Measurements from ENCODE around the gene TACR2. TPM values are rescaled to one million over a fixed set of nuclear protein-coding genes. Genes with fewer than 3 reads are reported as not detected.
A peak's percentile ranks its signal among the peaks of the same experiment; 100 is the strongest.

Gene TACR2
- total RNA-seq, 2 experiments from 2014 or later, result not detected

DNA sequence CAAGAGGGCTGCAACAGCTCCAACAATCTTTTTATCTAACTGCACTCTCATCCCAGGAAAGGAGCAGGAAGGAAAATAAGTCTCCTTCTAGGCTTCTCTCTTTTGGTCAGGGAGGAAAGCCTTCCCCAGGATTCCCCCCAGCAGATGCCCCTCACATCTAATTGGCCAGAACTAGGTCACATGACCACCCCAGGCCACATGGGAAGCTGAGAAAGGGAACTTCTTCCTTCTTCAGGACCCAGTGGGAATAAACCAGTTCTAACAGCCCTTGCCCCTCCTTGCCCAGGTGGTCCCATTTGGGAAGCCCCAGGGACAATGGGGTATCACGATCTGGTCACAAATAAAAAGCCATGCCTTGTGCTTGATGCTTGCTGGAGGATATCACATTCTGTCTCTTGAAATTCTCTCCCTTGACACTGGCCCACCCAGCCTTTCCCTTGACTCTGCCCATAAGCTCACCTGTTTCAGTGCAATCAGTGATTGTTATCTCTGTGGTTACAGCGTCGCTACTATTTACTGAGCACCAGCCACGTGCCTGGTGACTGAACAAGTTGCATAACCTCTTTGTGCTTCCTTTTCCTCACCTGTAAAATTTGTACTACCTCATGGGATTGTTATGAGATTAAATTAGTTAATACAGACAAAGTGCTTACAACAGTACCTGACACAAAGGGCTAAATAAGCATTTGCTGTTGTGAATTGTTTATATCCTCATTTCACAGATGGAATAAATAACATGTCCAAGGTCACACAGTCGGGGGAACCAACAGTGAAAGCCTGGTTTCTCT, 9.0 kb upstream of the TACR2 start:
- CTCF ChIA-PET, result interaction anchor here (0.8 to 2.4 kb wide), 3 partner anchors 17 to 112 kb away, joined by 3 to 8 read pairs (median 4); no protein-coding TSS in a partner anchor
- H3K27ac Mint-ChIP-seq, result no peak overlapping the region
- no peaks in the 10 kb centered on the region for H3K9me3 Mint-ChIP-seq
- H3K4me3 Mint-ChIP-seq, result no peak overlapping the region
- no peaks in the 10 kb centered on the region for H3K36me3 Mint-ChIP-seq (ENCODE audit: low read depth)
- no peaks in the 10 kb centered on the region for H3K27me3 Mint-ChIP-seq (ENCODE audit: low read depth)
- DNase-seq, result peak; percentile 24
- intact Hi-C loops (cut with micrococcal nuclease), result no loop called here
- H3K4me1 Mint-ChIP-seq (ENCODE audit: low read depth), result peaks cover 43% of the 10 kb centered on the region

DNA sequence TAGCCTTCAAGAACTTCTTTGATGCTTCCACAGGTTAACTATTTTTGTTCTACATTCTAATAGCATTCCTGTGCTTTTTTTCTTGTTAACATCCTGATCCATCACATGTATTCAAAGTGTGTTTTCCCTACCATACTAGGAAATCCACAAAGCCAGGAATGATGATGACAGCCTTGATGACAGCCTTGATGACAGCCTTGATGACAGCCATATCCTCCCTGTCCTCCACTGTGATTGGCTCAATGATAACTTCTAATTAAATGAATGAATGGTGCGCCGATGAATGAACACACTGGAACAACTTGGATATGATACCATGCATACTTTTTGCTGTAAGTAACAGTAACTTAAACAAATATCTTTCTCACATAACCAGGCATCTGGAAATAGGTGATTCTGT, 8.3 kb upstream of the TACR2 start:
- intact Hi-C loops (cut with micrococcal nuclease), result no loop called here
- CTCF ChIA-PET, result interaction anchor here (1.1 to 2.4 kb wide), 2 partner anchors 17 to 82 kb away, joined by 4 to 8 read pairs; no protein-coding TSS in a partner anchor
- H3K27ac Mint-ChIP-seq, result no peak overlapping the region
- H3K4me3 Mint-ChIP-seq, result no peak overlapping the region
- H3K36me3 Mint-ChIP-seq (ENCODE audit: low read depth), result no peaks in the 10 kb centered on the region
- peaks cover 43% of the 10 kb centered on the region for H3K4me1 Mint-ChIP-seq (ENCODE audit: low read depth)
- DNase-seq, result no peak
- no peaks in the 10 kb centered on the region for H3K9me3 Mint-ChIP-seq
- no peaks in the 10 kb centered on the region for H3K27me3 Mint-ChIP-seq (ENCODE audit: low read depth)

DNA sequence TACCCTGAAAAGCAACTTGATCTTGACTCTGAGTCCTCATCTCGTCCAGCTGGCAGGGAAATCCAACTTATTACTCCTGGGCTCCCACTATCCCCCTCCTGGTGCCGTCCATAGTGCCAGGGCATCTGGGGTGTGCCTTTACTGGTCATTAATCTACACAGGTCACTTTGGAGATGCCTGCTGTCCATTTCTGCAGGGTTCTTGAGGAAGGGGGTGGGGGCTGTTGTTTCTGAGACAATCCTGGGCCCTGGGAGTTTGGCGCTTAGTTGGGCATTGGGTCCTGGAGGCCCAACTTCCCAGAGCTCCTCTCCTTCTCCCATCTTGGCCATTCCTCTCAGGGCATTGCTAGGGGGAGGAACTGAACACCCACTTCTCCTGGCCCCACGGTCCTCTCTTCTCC, 6.0 kb upstream of the TACR2 start:
- Mint-ChIP-seq H3K27ac (no peak overlapping the region), H3K27me3 (ENCODE audit: low read depth) (no peaks in the 10 kb centered on the region)
- intact Hi-C loops (cut with micrococcal nuclease), result no loop called here

DNA sequence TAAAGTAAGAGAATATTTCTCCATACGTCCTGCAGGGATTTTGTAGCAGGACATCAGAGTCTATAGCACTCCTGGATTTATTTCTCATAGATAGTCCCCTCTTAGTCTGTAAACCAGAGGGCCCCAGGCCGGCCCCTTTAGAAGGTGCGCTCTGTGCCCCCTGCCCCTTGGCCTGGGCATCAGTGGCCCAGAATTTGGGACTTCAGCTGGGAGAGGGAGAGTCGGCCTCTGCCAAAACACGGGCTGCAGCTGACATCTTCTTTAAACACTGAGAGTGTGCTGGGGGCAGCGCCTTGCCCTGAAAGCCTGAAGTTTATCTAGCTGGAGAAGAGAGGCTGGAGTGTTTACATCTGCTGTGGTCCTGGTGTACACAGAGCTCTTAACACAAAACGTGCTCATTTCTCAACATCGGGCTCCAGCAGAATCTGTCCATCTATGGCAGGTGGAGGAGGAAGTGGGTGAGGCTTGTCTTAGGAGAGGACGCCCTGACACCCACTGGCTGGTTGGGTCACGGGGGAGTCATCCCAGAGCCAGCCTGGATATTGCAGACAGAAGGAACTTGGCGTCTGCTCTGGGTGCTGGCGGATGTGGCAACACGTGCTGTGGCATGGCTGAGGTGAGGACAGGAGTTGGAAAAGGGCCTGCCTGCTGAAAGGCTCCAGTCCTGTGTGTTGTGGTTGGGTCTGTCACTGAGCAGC, 5.0 kb upstream of the TACR2 start:
- intact Hi-C loops (cut with micrococcal nuclease), result no loop called here
- Mint-ChIP-seq H3K4me1 (ENCODE audit: low read depth) (peaks cover 36% of the 10 kb centered on the region), H3K4me3 (no peak overlapping the region), H3K9me3 (no peaks in the 10 kb centered on the region), H3K27me3 (ENCODE audit: low read depth) (no peaks in the 10 kb centered on the region), H3K27ac (no peak overlapping the region), H3K36me3 (ENCODE audit: low read depth) (no peaks in the 10 kb centered on the region)
- CTCF ChIA-PET, result interaction anchor here (1.6 kb wide), 1 partner anchor 93 kb away, joined by 4 read pairs; no protein-coding TSS in a partner anchor
- DNase-seq, result no peak

More for the DNA sequence above, 6.0 kb upstream of the TACR2 start:
- H3K9me3 Mint-ChIP-seq, result no peaks in the 10 kb centered on the region
- no peak for DNase-seq
- H3K36me3 Mint-ChIP-seq (ENCODE audit: low read depth), result no peaks in the 10 kb centered on the region
- no peak overlapping the region for H3K4me3 Mint-ChIP-seq
- H3K4me1 Mint-ChIP-seq (ENCODE audit: low read depth), result peaks cover 40% of the 10 kb centered on the region
- CTCF ChIA-PET, result interaction anchor here (1.1 kb wide), 1 partner anchor 22 kb away, joined by 3 read pairs; no protein-coding TSS in a partner anchor

DNA sequence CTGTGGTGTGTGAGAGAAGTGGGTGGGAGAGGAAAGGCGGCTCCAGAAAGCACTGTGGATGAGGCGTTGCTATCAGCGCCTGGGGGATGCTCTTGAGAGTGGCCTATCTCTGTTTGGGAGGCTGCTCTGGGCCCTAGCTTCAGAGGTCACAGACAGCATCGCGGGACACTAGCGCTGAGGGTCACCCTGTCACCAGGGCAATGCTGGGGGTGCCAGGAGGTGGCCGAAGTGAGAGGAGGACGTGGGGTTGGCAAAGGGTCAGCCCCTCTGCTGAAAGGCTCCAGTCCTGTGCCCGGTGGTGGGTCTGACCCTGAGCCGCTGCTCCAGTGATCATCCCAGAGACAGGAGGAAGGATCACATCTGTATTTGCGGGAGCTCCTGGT, 3.0 kb upstream of the TACR2 start:
- CTCF ChIA-PET, result interaction anchor here (0.6 kb wide), 1 partner anchor 105 kb away, joined by 3 read pairs; no protein-coding TSS in a partner anchor
- H3K27me3 Mint-ChIP-seq (ENCODE audit: low read depth), result no peaks in the 10 kb centered on the region
- no peaks in the 10 kb centered on the region for H3K9me3 Mint-ChIP-seq
- H3K4me1 Mint-ChIP-seq (ENCODE audit: low read depth), result peaks cover 16% of the 10 kb centered on the region
- DNase-seq, result no peak
- H3K27ac Mint-ChIP-seq, result no peak overlapping the region
- intact Hi-C loops (cut with micrococcal nuclease), result no loop called here
- H3K36me3 Mint-ChIP-seq (ENCODE audit: low read depth), result no peaks in the 10 kb centered on the region
- no peak overlapping the region for H3K4me3 Mint-ChIP-seq

DNA sequence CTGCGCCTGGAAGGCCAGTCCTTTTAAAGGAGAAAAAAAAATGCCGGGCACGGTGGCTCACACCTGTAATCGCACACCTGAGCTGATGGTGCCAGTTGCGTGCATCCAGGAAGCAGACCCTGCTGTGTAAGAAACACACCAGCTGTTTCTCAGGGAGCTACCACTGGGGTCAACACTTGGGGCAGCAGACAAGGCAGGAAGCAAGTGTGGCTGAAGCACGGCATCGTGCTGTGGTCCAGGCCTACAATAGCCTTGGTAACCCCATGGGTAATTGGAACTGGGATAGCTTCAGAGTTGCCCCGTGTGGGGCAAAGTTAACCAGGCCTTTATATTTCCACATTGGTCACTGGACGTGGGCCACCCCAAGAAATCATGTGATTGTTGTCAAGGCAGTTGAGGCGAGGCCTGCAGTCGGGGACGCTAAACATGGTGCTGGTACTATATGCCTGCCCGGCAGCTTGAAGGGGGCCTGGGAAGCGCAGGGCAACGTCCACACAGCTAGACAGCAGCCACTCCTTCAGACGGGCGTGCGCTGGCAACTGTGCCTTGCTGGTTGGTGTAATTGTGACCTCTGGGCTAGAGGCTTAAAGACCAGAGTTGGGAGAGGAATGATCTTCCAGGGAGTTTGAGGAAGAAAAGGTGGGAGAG, 2.5 kb upstream of the TACR2 start:
- Mint-ChIP-seq H3K4me3 (no peak overlapping the region), H3K36me3 (ENCODE audit: low read depth) (no peaks in the 10 kb centered on the region), H3K27me3 (ENCODE audit: low read depth) (no peaks in the 10 kb centered on the region), H3K9me3 (no peaks in the 10 kb centered on the region), H3K4me1 (ENCODE audit: low read depth) (peaks cover 14% of the 10 kb centered on the region), H3K27ac (no peak overlapping the region)
- intact Hi-C loops (cut with micrococcal nuclease), result no loop called here
- DNase-seq, result no peak
- CTCF ChIA-PET, result interaction anchor here (0.6 to 1.6 kb wide), 2 partner anchors 88 to 105 kb away, joined by 3 to 4 read pairs; no protein-coding TSS in a partner anchor

DNA sequence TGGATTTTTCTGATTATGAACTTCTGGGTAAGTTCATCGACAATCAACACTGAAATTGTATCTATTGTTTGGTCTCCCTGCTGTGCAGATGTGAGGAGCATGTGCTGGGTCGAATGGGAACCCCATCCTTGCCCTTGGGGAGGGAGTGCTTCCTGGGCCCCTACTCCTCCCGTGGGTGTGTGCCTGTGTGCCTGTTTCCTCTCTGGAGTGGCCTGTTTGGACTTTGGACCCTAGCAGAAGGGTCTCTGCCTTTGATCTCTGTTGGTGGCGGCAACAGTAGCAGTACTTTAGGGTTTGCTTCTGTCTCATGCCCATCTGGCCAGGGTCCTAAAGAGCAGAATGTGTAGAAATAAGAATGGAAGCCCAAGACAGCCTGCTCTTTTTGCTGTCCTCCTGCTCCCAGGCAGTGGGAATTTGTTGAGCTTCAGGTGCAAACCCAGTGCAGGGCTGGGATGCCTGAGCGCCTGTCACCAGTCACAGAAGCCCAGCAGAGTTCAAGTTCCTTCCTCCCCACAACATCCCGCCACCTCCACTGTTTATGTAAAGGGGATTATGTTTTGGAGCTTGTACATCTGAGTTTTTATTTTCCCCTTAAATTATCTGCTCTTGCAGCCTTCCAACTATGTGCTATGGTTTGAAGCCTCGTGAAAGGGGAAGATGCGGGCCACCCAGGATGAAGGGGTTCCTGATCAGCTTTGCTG, 1.5 kb upstream of the TACR2 start:
- Mint-ChIP-seq H3K27ac (no peak overlapping the region), H3K27me3 (ENCODE audit: low read depth) (no peaks in the 10 kb centered on the region), H3K4me1 (ENCODE audit: low read depth) (peaks cover 6% of the 10 kb centered on the region), H3K36me3 (ENCODE audit: low read depth) (no peaks in the 10 kb centered on the region), H3K9me3 (no peaks in the 10 kb centered on the region), H3K4me3 (no peak overlapping the region)
- CTCF ChIA-PET, result interaction anchor here (0.5 to 1.6 kb wide), 2 partner anchors 59 to 89 kb away, joined by 4 read pairs; no protein-coding TSS in a partner anchor
- intact Hi-C loops (cut with micrococcal nuclease), result no loop called here
- no peak for DNase-seq

DNA sequence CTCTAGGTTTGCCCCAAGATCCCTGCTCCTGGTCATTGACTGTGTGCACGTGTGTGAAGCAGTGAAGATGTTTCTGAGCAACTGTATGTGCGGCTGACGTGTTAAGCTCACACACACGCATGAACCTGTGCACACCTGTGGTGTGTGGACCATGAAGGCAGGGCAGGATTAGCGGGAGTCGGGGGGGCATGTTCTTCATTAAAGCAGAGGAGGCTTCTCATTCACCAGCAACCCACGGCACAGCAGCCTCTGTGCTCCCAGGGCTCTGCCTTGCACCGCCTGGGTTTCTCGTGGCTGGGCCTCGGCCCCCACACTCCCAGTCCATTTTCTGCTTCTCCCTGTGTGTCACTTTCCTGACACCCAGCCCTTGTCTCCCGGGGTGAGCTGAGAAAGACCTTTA, 824 bp upstream of the TACR2 start:
- Mint-ChIP-seq H3K4me3 (no peak overlapping the region), H3K36me3 (ENCODE audit: low read depth) (no peaks in the 10 kb centered on the region), H3K27me3 (ENCODE audit: low read depth) (no peaks in the 10 kb centered on the region), H3K4me1 (ENCODE audit: low read depth) (peaks cover 6% of the 10 kb centered on the region), H3K27ac (no peak overlapping the region), H3K9me3 (no peaks in the 10 kb centered on the region)
- CTCF ChIA-PET, result interaction anchor here (1.6 kb wide), 1 partner anchor 90 kb away, joined by 4 read pairs; no protein-coding TSS in a partner anchor
- DNase-seq, result no peak
- intact Hi-C loops (cut with micrococcal nuclease), result no loop called here

DNA sequence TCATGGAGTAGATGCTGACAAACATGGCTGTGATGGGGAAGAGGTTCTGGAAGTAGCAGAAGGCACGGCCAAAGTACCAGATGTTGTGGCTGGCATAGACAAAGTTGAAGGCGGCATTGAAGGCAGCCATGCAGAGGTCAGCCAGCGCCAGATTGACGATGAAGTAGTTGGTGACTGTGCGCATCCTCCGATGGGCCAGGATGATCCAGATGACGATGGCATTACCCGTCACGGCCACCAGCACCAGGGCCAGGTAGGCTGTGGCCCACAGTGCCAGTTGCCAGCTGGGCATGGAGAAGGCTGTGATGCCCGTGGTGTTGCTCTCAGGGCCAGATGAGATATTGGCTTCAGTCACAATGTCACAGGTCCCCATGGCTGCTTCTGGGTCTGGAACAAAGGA, 767 bp downstream of the TACR2 start:
- intact Hi-C loops (cut with micrococcal nuclease), result no loop called here
- H3K36me3 Mint-ChIP-seq (ENCODE audit: low read depth), result no peaks in the 10 kb centered on the region
- no peaks in the 10 kb centered on the region for H3K27me3 Mint-ChIP-seq (ENCODE audit: low read depth)
- CTCF ChIA-PET, result interaction anchor here (1.0 kb wide), 1 partner anchor 11 kb away, joined by 3 read pairs; no protein-coding TSS in a partner anchor
- no peak overlapping the region for H3K4me3 Mint-ChIP-seq
- H3K4me1 Mint-ChIP-seq (ENCODE audit: low read depth), result peaks cover 2% of the 10 kb centered on the region
- H3K9me3 Mint-ChIP-seq, result no peaks in the 10 kb centered on the region
- no peak for DNase-seq
- H3K27ac Mint-ChIP-seq, result no peak overlapping the region

DNA sequence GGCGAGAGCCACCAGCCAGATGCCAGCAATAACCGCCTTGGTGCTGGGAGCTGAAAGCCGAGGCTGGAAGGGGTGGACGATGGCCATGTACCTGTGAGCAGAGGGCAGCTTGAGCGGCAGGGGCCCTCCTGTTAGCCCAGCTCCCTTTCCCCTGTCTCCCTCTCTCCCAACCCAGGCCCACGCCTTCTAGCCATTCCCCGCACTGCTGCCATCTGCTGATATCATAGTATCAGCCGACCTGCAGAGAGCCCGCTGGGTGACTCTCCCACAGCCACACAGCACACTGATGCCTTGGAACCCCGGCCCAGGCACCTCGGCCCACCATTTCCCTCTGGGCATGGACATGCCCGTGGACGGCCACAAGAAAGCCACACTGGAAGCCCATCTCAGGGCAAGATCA, 1.7 kb downstream of the TACR2 start:
- H3K4me1 Mint-ChIP-seq (ENCODE audit: low read depth), result peaks cover 2% of the 10 kb centered on the region
- intact Hi-C loops (cut with micrococcal nuclease), result no loop called here
- H3K36me3 Mint-ChIP-seq (ENCODE audit: low read depth), result no peaks in the 10 kb centered on the region
- H3K27me3 Mint-ChIP-seq (ENCODE audit: low read depth), result no peaks in the 10 kb centered on the region
- H3K27ac Mint-ChIP-seq, result no peak overlapping the region
- no peak for DNase-seq
- CTCF ChIA-PET, result interaction anchor here (1.0 kb wide), 1 partner anchor 12 kb away, joined by 3 read pairs; no protein-coding TSS in a partner anchor
- no peak overlapping the region for H3K4me3 Mint-ChIP-seq
- no peaks in the 10 kb centered on the region for H3K9me3 Mint-ChIP-seq

DNA sequence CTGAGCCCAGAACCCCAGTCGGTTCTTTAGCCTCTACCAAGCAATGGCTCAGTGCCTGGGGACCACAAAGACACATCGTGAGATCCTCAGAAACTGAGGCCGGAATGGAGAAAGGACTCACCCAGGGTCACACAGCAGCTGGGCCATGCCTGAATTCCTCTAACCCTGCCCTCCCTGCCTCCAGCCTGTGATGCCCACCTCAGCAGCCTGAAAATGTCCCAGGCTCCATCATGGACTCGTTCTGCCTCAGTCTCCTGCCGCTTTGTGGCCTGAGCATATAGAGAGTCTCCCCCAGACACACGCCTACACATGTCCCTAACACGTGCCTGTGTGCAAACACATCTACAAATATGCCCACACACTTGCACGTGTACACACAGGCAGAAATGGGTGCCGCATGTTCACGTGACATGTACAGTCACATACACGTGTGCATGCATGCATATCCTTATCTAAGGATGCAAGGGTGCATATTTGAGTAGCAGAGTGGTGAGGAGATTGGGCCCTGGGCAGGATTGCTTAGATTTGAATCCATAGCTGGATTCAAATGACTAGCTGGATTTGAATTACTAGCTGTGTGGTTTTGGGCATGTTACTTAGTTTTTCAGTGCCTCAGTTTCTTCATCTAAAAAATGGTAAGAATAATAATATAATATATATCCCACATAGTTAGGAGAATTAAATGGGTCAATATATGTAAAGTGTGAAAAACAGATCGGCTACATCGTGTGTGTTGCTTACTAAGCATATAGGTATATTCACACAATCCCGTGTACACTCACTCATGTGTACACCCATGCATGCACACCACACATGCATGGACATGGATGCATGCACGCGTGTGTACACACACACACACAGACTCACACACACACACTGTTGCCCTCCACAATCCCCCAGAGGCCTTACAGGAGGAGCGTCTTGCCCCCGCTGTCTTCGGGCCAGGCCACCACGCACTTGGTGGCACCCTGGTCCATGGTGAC, 2.4 kb downstream of the TACR2 start:
- Mint-ChIP-seq H3K36me3 (ENCODE audit: low read depth) (no peaks in the 10 kb centered on the region), H3K27me3 (ENCODE audit: low read depth) (no peaks in the 10 kb centered on the region)
- intact Hi-C loops (cut with micrococcal nuclease), result no loop called here

More for the DNA sequence above, 2.4 kb downstream of the TACR2 start:
- Mint-ChIP-seq H3K4me3 (no peak overlapping the region), H3K27ac (no peak overlapping the region), H3K4me1 (ENCODE audit: low read depth) (peaks cover 3% of the 10 kb centered on the region), H3K9me3 (no peaks in the 10 kb centered on the region)
- CTCF ChIA-PET, result interaction anchor here (1.0 kb wide), 1 partner anchor 12 kb away, joined by 3 read pairs; no protein-coding TSS in a partner anchor
- DNase-seq, result no peak
